HEK293T (cell line): ENCODE results near the gene RFX3.

Experiments used
- CTCF ChIA-PET: fragments of 350-600 bp; formaldehyde crosslinking; extraction: SDS; loops from one replicate; lab custom pipeline; 2021; ENCODE audit warnings: antibody characterized with exemption, inconsistent platforms; lab: Yijun Ruan, JAX
- POLR2A ChIA-PET: fragments of 350-600 bp; formaldehyde crosslinking; extraction: SDS; loops from one replicate; lab custom pipeline; 2020; ENCODE audit warnings: antibody characterized with exemption, inconsistent platforms; lab: Yijun Ruan, JAX
- DNase-seq: peaks from one replicate; pipeline ENCODE4 v3.0.0; 2012; ENCODE audit warnings: mixed read lengths; ENCODE audit errors: extremely low spot score
- ARNT ChIP-seq: fragments of 450-650 bp; IDR thresholded peaks from 2 replicates; pipeline ENCODE4 v1.6.1; 2017; ENCODE audit warnings: mild to moderate bottlenecking
- BHLHE40 ChIP-seq: fragments of 450-650 bp; IDR thresholded peaks from 2 replicates; pipeline ENCODE4 v1.6.1; 2016; ENCODE audit warnings: mild to moderate bottlenecking, moderate library complexity, borderline replicate concordance
- CTBP1 ChIP-seq: fragments of 450-650 bp; IDR thresholded peaks from 2 replicates; pipeline ENCODE4 v1.6.1; 2016; ENCODE audit warnings: borderline replicate concordance
- ELF4 ChIP-seq: fragments of 450-650 bp; IDR thresholded peaks from 2 replicates; pipeline ENCODE4 v1.6.1; 2017; ENCODE audit warnings: antibody characterized with exemption
- FOXA1 ChIP-seq: fragments of 450-650 bp; IDR thresholded peaks from 2 replicates; pipeline ENCODE4 v1.6.1; 2016; ENCODE audit warnings: mild to moderate bottlenecking
- FOXK2 ChIP-seq: fragments of 450-650 bp; IDR thresholded peaks from 2 replicates; pipeline ENCODE4 v1.6.1; 2016; ENCODE audit warnings: mild to moderate bottlenecking
- FOXM1 ChIP-seq: fragments of 450-650 bp; IDR thresholded peaks from 2 replicates; pipeline ENCODE4 v1.6.1; 2017; ENCODE audit warnings: mild to moderate bottlenecking, borderline replicate concordance
- HDGF ChIP-seq: fragments of 450-650 bp; IDR thresholded peaks from 2 replicates; pipeline ENCODE4 v1.6.1; 2017; ENCODE audit warnings: antibody characterized with exemption, borderline replicate concordance
- L3MBTL2 ChIP-seq: fragments of 450-650 bp; conservative IDR thresholded peaks from 2 replicates; pipeline ENCODE4 v1.6.1; 2016; ENCODE audit warnings: mild to moderate bottlenecking
- LEF1 ChIP-seq: fragments of 450-650 bp; IDR thresholded peaks from 2 replicates; pipeline ENCODE4 v1.6.1; 2017; ENCODE audit warnings: mild to moderate bottlenecking, borderline replicate concordance
- NFRKB ChIP-seq: fragments of 450-650 bp; IDR thresholded peaks from 2 replicates; pipeline ENCODE4 v1.6.1; 2016; ENCODE audit warnings: mild to moderate bottlenecking, moderate library complexity
- PKNOX1 ChIP-seq: fragments of 450-650 bp; IDR thresholded peaks from 2 replicates; pipeline ENCODE4 v1.6.1; 2016
- SP1 ChIP-seq: fragments of 450-650 bp; IDR thresholded peaks from 2 replicates; pipeline ENCODE4 v1.6.1; 2017
- SUZ12 ChIP-seq: fragments of 450-650 bp; IDR thresholded peaks from 2 replicates; pipeline ENCODE4 v1.6.1; 2016; ENCODE audit warnings: mild to moderate bottlenecking
- TARDBP ChIP-seq: fragments of 450-650 bp; IDR thresholded peaks from 2 replicates; pipeline ENCODE4 v1.6.1; 2016
- ZNF384 ChIP-seq: fragments of 450-650 bp; IDR thresholded peaks from 2 replicates; pipeline ENCODE4 v1.6.1; 2016

Gene RFX3

GRCh38 chr9:3526997-3527940 is 1.5 kb upstream of the RFX3 start:
- TF ChIP-seq NFRKB (no peak), SP1 (no peak), CTBP1 (no peak), BHLHE40 (no peak), TARDBP (no peak)
- ChIA-PET CTCF (no interaction called here), POLR2A (interaction anchor here (0.8 to 3.3 kb wide), 18 partner anchors 9 to 1152 kb away, joined by 3 to 24 read pairs (median 4); partner anchors contain the start of gene CDC37L1)
- DNase-seq = peak; percentile 5

- ChIA-PET CTCF (interaction anchor here (0.7 kb wide), 1 partner anchor 419 kb away, joined by 3 read pairs; no protein-coding TSS in a partner anchor), POLR2A (interaction anchor here (0.6 to 3.3 kb wide), 26 partner anchors 9 to 1153 kb away, joined by 3 to 24 read pairs (median 4); partner anchors contain the start of genes CDC37L1 and PUM3)
- TF ChIP-seq FOXM1 (no peak), FOXA1 (no peak), FOXK2 (no peak), PKNOX1 (no peak), HDGF (no peak), ARNT (no peak), ZNF384 (no peak), SUZ12 (no peak), NFRKB (peak; percentile 23; the same call in 1 of the 2 replicates), SP1 (no peak), LEF1 (no peak), CTBP1 (0 out of 2 replicates have a peak, but pooled peaks have one; percentile 6), TARDBP (0 out of 2 replicates have a peak, but pooled peaks have one; percentile 39), BHLHE40 (no peak), L3MBTL2 (peak; percentile 85), ELF4 (peak; percentile 54)
- DNase-seq = peak; percentile 51
Observed at GRCh38 chr9:3526165-3526996, 580 bp upstream of the RFX3 start.

GRCh38 chr9:3525096-3525835 is 535 bp downstream of the RFX3 start:
- TF ChIP-seq ELF4 (no peak), LEF1 (no peak), L3MBTL2 (no peak), SUZ12 (no peak), TARDBP (no peak)
- peak; percentile 6 for DNase-seq
- ChIA-PET POLR2A (interaction anchor here (1.1 to 3.3 kb wide), 4 partner anchors 10 to 681 kb away, joined by 3 to 24 read pairs (median 20); partner anchors contain the start of gene PUM3), CTCF (no interaction called here)

GRCh38 chr9:3521966-3522365 is 3.8 kb downstream of the RFX3 start:
- ChIA-PET POLR2A (no interaction called here), CTCF (no interaction called here)
- no peak for TF ChIP-seq FOXM1
- no peak for TF ChIP-seq ZNF384
- no peak for TF ChIP-seq LEF1
- no peak for TF ChIP-seq FOXK2
- no peak for TF ChIP-seq CTBP1
- TF ChIP-seq SP1 = no peak
- TF ChIP-seq L3MBTL2 = no peak
- TF ChIP-seq ELF4 = no peak
- no peak for TF ChIP-seq TARDBP
- no peak for TF ChIP-seq ARNT
- TF ChIP-seq NFRKB = no peak
- TF ChIP-seq FOXA1 = no peak
- no peak for TF ChIP-seq HDGF
- TF ChIP-seq BHLHE40 = no peak
- TF ChIP-seq PKNOX1 = no peak
- DNase-seq = no peak

- DNase-seq = no peak
- no peak for TF ChIP-seq ZNF384
- no peak for TF ChIP-seq ELF4
- no peak for TF ChIP-seq ARNT
- no peak for TF ChIP-seq PKNOX1
- TF ChIP-seq NFRKB = no peak
- TF ChIP-seq FOXA1 = no peak
- no peak for TF ChIP-seq FOXM1
- no peak for TF ChIP-seq CTBP1
- no peak for TF ChIP-seq L3MBTL2
- no peak for TF ChIP-seq SP1
- TF ChIP-seq SUZ12 = no peak
- no peak for TF ChIP-seq FOXK2
- TF ChIP-seq LEF1 = no peak
- TF ChIP-seq HDGF = no peak
- TF ChIP-seq BHLHE40 = no peak
- TF ChIP-seq TARDBP = no peak
- ChIA-PET CTCF (no interaction called here), POLR2A (no interaction called here)
Observed at GRCh38 chr9:3520564-3520963, 5.2 kb downstream of the RFX3 start.
